HEK293 (cell line): ENCODE results near the gene NID2.

ENCODE experiments used
- KLF16 ChIP-seq: fragments of 450-650 bp; formaldehyde crosslinking; IDR thresholded peaks from 2 replicates; pipeline ENCODE4 v1.5.1; 2017; ENCODE audit warnings: missing biosample characterization, missing genetic modification characterization
- KLF9 ChIP-seq: fragments of 450-650 bp; formaldehyde crosslinking; IDR thresholded peaks from 2 replicates; pipeline ENCODE4 v1.5.1; 2016; ENCODE audit warnings: missing biosample characterization, missing genetic modification characterization, low read depth
- ZNF133 ChIP-seq: fragments of 450-650 bp; formaldehyde crosslinking; IDR thresholded peaks from 2 replicates; pipeline ENCODE4 v1.5.1; 2016; ENCODE audit warnings: missing biosample characterization, missing genetic modification characterization
- ZNF394 ChIP-seq: fragments of 450-650 bp; formaldehyde crosslinking; IDR thresholded peaks from 2 replicates; pipeline ENCODE4 v1.5.1; 2016; ENCODE audit warnings: missing biosample characterization, missing genetic modification characterization, mild to moderate bottlenecking, moderate library complexity, borderline replicate concordance
- ZNF561 ChIP-seq: fragments of 450-650 bp; IDR thresholded peaks from 2 replicates; pipeline ENCODE4 v1.5.1; 2018; ENCODE audit warnings: missing biosample characterization, missing genetic modification characterization, borderline replicate concordance
- TF ChIP-seq, protein P1 (sequence below): fragments of 450-650 bp; formaldehyde crosslinking; IDR thresholded peaks from 2 replicates; pipeline ENCODE4 v1.5.1; 2017; ENCODE audit warnings: missing biosample characterization, mild to moderate bottlenecking, missing genetic modification characterization, moderate library complexity

DNA sequence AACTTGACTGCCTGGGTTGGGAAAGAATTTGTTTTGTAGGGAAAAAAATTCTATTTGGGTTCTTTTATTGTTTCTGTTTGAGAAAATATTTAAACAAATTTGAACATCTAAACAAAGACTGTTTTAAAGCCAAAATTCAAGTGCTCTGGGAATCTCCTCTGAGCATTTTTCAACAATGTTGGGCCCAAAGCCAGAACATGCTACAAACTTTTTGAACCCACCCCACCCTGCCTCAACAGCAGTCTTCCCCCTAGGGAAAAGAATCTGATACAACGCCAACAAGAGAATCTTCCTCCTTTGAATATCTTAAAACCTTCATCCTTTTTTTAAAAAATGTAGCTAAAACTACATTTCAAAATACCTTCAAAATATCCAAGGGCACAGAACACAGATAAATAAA lies 20.4 kb upstream of the NID2 start:
- TF ChIP-seq KLF9 (tag by site-specific recombination) (no peak), ZNF561 (tag by site-specific recombination) (no peak), ZNF394 (tag by site-specific recombination) (no peak), ZNF133 (tag by site-specific recombination) (no peak), KLF16 (tag by site-specific recombination) (no peak)
- TF ChIP-seq, protein P1, sequence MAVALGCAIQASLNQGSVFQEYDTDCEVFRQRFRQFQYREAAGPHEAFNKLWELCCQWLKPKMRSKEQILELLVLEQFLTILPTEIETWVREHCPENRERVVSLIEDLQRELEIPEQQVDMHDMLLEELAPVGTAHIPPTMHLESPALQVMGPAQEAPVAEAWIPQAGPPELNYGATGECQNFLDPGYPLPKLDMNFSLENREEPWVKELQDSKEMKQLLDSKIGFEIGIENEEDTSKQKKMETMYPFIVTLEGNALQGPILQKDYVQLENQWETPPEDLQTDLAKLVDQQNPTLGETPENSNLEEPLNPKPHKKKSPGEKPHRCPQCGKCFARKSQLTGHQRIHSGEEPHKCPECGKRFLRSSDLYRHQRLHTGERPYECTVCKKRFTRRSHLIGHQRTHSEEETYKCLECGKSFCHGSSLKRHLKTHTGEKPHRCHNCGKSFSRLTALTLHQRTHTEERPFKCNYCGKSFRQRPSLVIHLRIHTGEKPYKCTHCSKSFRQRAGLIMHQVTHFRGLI (tag by site-specific recombination): no peak
